HUES6 (cell line): ENCODE results near the gene GHRL.

Experiments used
- H3K27ac ChIP-seq: 2 replicates; pipeline ENCODE4 v1.7.0; 2013; ENCODE audit warnings: low read depth, mild to moderate bottlenecking, low read length, inconsistent platforms
- H3K27me3 ChIP-seq: 2 replicates; pipeline ENCODE4 v1.6.1; 2013; ENCODE audit warnings: low read length; ENCODE audit not compliant: control insufficient read depth, insufficient read depth
- H3K36me3 ChIP-seq: 2 replicates; pipeline ENCODE4 v1.6.1; 2013; ENCODE audit warnings: low read length; ENCODE audit not compliant: control insufficient read depth, insufficient read depth
- H3K4me1 ChIP-seq: 2 replicates; pipeline ENCODE4 v1.6.1; 2013; ENCODE audit warnings: low read length; ENCODE audit not compliant: control insufficient read depth, insufficient read depth
- H3K4me3 ChIP-seq: 2 replicates; pipeline ENCODE4 v1.5.1; 2013; ENCODE audit warnings: low read depth, low read length
- H3K9ac ChIP-seq: one replicate; pipeline ENCODE4 v1.6.1; 2013; ENCODE audit warnings: mild to moderate bottlenecking, low read length
- H3K9me3 ChIP-seq: 2 replicates; pipeline ENCODE4 v1.6.1; 2013; ENCODE audit warnings: low read depth, low read length; ENCODE audit not compliant: control insufficient read depth, insufficient read depth

GHRL gene

GRCh38 chr3:10335190-10335738, 42.5 kb upstream of the GHRL start:
- no peaks in the 10 kb centered on the region for H3K4me1 ChIP-seq

GRCh38 chr3:10334459-10334858, 41.7 kb upstream of the GHRL start:
- Histone ChIP-seq H3K4me3 (no peak overlapping the region), H3K27me3 (peaks cover 20% of the 10 kb centered on the region), H3K27ac (no peak overlapping the region), H3K36me3 (no peaks in the 10 kb centered on the region), H3K4me1 (no peaks in the 10 kb centered on the region), H3K9me3 (no peaks in the 10 kb centered on the region), H3K9ac (no peak overlapping the region)

More at GRCh38 chr3:10335190-10335738, 42.5 kb upstream of the GHRL start:
- no peak overlapping the region for H3K27ac ChIP-seq
- H3K9ac ChIP-seq: no peak overlapping the region
- H3K4me3 ChIP-seq: no peak overlapping the region
- no peaks in the 10 kb centered on the region for H3K36me3 ChIP-seq
- H3K9me3 ChIP-seq: no peaks in the 10 kb centered on the region
- peaks cover 12% of the 10 kb centered on the region; the same call in 1 of the 2 replicates for H3K27me3 ChIP-seq

- Histone ChIP-seq H3K4me1 (no peaks in the 10 kb centered on the region), H3K9ac (no peak overlapping the region), H3K27ac (no peak overlapping the region), H3K36me3 (no peaks in the 10 kb centered on the region), H3K4me3 (no peak overlapping the region), H3K9me3 (no peaks in the 10 kb centered on the region), H3K27me3 (peaks cover 24% of the 10 kb centered on the region)
Observed at GRCh38 chr3:10334042-10334441, 41.3 kb upstream of the GHRL start.

GRCh38 chr3:10333349-10333650, 40.6 kb upstream of the GHRL start:
- Histone ChIP-seq H3K27ac (no peak overlapping the region), H3K27me3 (peaks cover 32% of the 10 kb centered on the region), H3K4me1 (no peaks in the 10 kb centered on the region), H3K9ac (no peak overlapping the region), H3K9me3 (no peaks in the 10 kb centered on the region), H3K36me3 (no peaks in the 10 kb centered on the region), H3K4me3 (no peak overlapping the region)

GRCh38 chr3:10332481-10333348, 40.0 kb upstream of the GHRL start:
- no peak overlapping the region for H3K4me3 ChIP-seq
- no peak overlapping the region for H3K9ac ChIP-seq
- no peaks in the 10 kb centered on the region for H3K4me1 ChIP-seq
- H3K27ac ChIP-seq: no peak overlapping the region
- H3K27me3 ChIP-seq: peaks cover 36% of the 10 kb centered on the region
- H3K36me3 ChIP-seq: no peaks in the 10 kb centered on the region
- no peaks in the 10 kb centered on the region for H3K9me3 ChIP-seq

- H3K27me3 ChIP-seq: peaks cover 50% of the 10 kb centered on the region
- no peak overlapping the region for H3K9ac ChIP-seq
- H3K36me3 ChIP-seq: no peaks in the 10 kb centered on the region
- H3K9me3 ChIP-seq: no peaks in the 10 kb centered on the region
- H3K4me3 ChIP-seq: no peak overlapping the region
- no peaks in the 10 kb centered on the region for H3K4me1 ChIP-seq
- H3K27ac ChIP-seq: no peak overlapping the region
Observed at GRCh38 chr3:10331320-10331719, 38.6 kb upstream of the GHRL start.

- no peaks in the 10 kb centered on the region for H3K9me3 ChIP-seq
- H3K4me3 ChIP-seq: no peak overlapping the region
- H3K27me3 ChIP-seq: peaks cover 59% of the 10 kb centered on the region
- H3K4me1 ChIP-seq: no peaks in the 10 kb centered on the region
- H3K9ac ChIP-seq: no peak overlapping the region
- no peak overlapping the region for H3K27ac ChIP-seq
- no peaks in the 10 kb centered on the region for H3K36me3 ChIP-seq
Observed at GRCh38 chr3:10330319-10330718, 37.6 kb upstream of the GHRL start.

GRCh38 chr3:10329495-10330015, 36.8 kb upstream of the GHRL start:
- Histone ChIP-seq H3K27ac (no peak overlapping the region), H3K27me3 (peaks cover 65% of the 10 kb centered on the region), H3K4me1 (no peaks in the 10 kb centered on the region), H3K36me3 (no peaks in the 10 kb centered on the region), H3K9ac (no peak overlapping the region), H3K9me3 (no peaks in the 10 kb centered on the region), H3K4me3 (no peak overlapping the region)

- Histone ChIP-seq H3K4me1 (no peaks in the 10 kb centered on the region), H3K9me3 (no peaks in the 10 kb centered on the region), H3K9ac (no peak overlapping the region), H3K4me3 (peak overlapping the region; percentile 11; the same call in 1 of the 2 replicates), H3K36me3 (no peaks in the 10 kb centered on the region), H3K27ac (no peak overlapping the region), H3K27me3 (peaks cover 70% of the 10 kb centered on the region)
Observed at GRCh38 chr3:10328460-10329071, 35.8 kb upstream of the GHRL start.

- Histone ChIP-seq H3K4me1 (no peaks in the 10 kb centered on the region), H3K9ac (no peak overlapping the region), H3K9me3 (no peaks in the 10 kb centered on the region), H3K36me3 (no peaks in the 10 kb centered on the region), H3K4me3 (no peak overlapping the region), H3K27ac (no peak overlapping the region), H3K27me3 (peaks cover 70% of the 10 kb centered on the region)
Observed at GRCh38 chr3:10327592-10327991, 34.8 kb upstream of the GHRL start.

GRCh38 chr3:10322352-10322710, 29.6 kb upstream of the GHRL start:
- Histone ChIP-seq H3K27me3 (peaks cover 30% of the 10 kb centered on the region; the same call in 1 of the 2 replicates), H3K27ac (no peak overlapping the region), H3K4me1 (no peaks in the 10 kb centered on the region), H3K4me3 (no peak overlapping the region), H3K9me3 (no peaks in the 10 kb centered on the region), H3K9ac (no peak overlapping the region), H3K36me3 (peaks cover 19% of the 10 kb centered on the region)
